Mesothelial cell of epicardium (in vitro differentiated cells): ENCODE measurements around the gene PTGR3. TPM values are rescaled to one million over a fixed set of nuclear protein-coding genes. Genes with fewer than 3 reads are reported as not detected.

Source experiments
- DNase-seq, 2 experiments: peaks; one replicate each; pipeline ENCODE4 v3.0.0; 2021; ENCODE audit warnings: low spot score in 2 of 2; ENCODE audit not compliant: unreplicated experiment in 2 of 2
- H3K27ac Mint-ChIP-seq: 2 replicates; pipeline ENCODE4 v1.8.0; 2021; ENCODE audit warnings: mixed read lengths
- H3K27me3 Mint-ChIP-seq: 2 replicates; pipeline ENCODE4 v1.8.0; 2021; ENCODE audit warnings: low read depth, mixed read lengths
- H3K36me3 Mint-ChIP-seq: 2 replicates; pipeline ENCODE4 v1.8.0; 2021; ENCODE audit warnings: mixed read lengths
- H3K4me1 Mint-ChIP-seq: 2 replicates; pipeline ENCODE4 v1.8.0; 2021; ENCODE audit warnings: mixed read lengths
- H3K4me3 Mint-ChIP-seq: 2 replicates; pipeline ENCODE4 v1.8.0; 2021; ENCODE audit warnings: mild to moderate bottlenecking, moderate library complexity, mixed read lengths
- H3K9me3 Mint-ChIP-seq: 2 replicates; pipeline ENCODE4 v1.8.0; 2021; ENCODE audit warnings: mixed read lengths
- total RNA-seq: library from RNA; stranded (reverse); gene quantifications from 3 replicates; pipeline ENCODE4 v1.2.1, GENCODE V29; 2021
- TF ChIP-seq, protein P1 (sequence below): fragments of 200-600 bp; sonication (generic); IDR thresholded peaks from one replicate; pipeline ENCODE4 v1.5.0; 2021; ENCODE audit warnings: antibody characterized with exemption; ENCODE audit not compliant: unreplicated experiment

Gene PTGR3
- total RNA-seq, 1 donor from 2014 or later: 47.0 TPM

DNA sequence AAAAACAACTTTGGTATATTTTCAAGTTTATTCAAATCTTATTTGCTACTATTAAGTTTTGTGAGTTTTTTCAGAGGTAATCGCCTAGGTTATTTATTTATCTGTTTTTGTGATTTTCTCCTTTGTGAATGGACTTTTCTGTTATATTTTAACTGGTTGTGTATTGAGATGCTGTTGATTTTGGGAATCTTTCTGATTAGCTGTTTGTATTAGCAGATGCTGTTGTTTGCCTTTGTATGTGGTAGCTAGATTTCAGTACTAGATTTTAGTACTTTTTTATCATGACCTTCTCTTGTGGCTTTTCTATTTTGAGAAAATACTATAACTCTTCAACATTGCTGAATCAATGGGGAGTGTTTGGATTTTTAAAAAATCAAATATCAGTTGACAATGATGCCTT is 44.1 kb upstream of the PTGR3 start:
- TF ChIP-seq, protein P1, sequence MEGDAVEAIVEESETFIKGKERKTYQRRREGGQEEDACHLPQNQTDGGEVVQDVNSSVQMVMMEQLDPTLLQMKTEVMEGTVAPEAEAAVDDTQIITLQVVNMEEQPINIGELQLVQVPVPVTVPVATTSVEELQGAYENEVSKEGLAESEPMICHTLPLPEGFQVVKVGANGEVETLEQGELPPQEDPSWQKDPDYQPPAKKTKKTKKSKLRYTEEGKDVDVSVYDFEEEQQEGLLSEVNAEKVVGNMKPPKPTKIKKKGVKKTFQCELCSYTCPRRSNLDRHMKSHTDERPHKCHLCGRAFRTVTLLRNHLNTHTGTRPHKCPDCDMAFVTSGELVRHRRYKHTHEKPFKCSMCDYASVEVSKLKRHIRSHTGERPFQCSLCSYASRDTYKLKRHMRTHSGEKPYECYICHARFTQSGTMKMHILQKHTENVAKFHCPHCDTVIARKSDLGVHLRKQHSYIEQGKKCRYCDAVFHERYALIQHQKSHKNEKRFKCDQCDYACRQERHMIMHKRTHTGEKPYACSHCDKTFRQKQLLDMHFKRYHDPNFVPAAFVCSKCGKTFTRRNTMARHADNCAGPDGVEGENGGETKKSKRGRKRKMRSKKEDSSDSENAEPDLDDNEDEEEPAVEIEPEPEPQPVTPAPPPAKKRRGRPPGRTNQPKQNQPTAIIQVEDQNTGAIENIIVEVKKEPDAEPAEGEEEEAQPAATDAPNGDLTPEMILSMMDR: no peak
- H3K27ac Mint-ChIP-seq: peak overlapping the region; percentile 70
- no peak for DNase-seq
- no peaks in the 10 kb centered on the region for H3K9me3 Mint-ChIP-seq
- H3K27me3 Mint-ChIP-seq: no peaks in the 10 kb centered on the region
- H3K4me3 Mint-ChIP-seq: no peak overlapping the region
- H3K4me1 Mint-ChIP-seq: peaks cover 41% of the 10 kb centered on the region
- H3K36me3 Mint-ChIP-seq: no peaks in the 10 kb centered on the region

- Mint-ChIP-seq H3K27ac (no peak overlapping the region), H3K36me3 (no peaks in the 10 kb centered on the region), H3K4me1 (peaks cover 50% of the 10 kb centered on the region), H3K9me3 (no peaks in the 10 kb centered on the region), H3K27me3 (no peaks in the 10 kb centered on the region), H3K4me3 (no peak overlapping the region)
- TF ChIP-seq, protein P1: no peak
- DNase-seq: no peak
These were observed 43.2 kb upstream of the PTGR3 start for GRCh38 chr18:75252136-75252535.

- Mint-ChIP-seq H3K4me1 (peaks cover 57% of the 10 kb centered on the region), H3K27me3 (no peaks in the 10 kb centered on the region), H3K4me3 (no peak overlapping the region), H3K36me3 (no peaks in the 10 kb centered on the region), H3K9me3 (no peaks in the 10 kb centered on the region), H3K27ac (peak overlapping the region; percentile 79)
- no peak for DNase-seq
- TF ChIP-seq, protein P1: no peak
These were observed 42.5 kb upstream of the PTGR3 start for GRCh38 chr18:75251466-75251865.

DNA sequence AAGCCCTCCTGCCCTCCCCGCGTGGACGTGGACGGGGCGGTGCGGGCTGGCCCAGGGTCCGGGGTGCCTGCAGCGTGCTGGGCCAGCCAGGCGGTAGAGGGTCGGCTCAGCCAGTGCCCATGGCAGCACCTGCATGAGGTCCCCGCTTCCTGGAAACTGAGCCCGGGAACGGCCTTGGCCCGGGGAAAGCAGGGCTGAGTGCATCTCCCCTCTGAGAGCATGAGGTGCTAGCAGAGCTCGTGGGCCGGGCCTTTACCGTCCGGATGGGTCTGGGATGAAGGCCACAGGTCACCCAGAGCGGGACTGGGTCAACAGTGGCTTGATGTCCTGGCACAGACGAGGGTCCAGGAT is 41.5 kb upstream of the PTGR3 start:
- H3K27me3 Mint-ChIP-seq: no peaks in the 10 kb centered on the region
- TF ChIP-seq, protein P1: no peak
- no peak for DNase-seq
- no peaks in the 10 kb centered on the region for H3K9me3 Mint-ChIP-seq
- H3K4me1 Mint-ChIP-seq: peaks cover 67% of the 10 kb centered on the region
- no peaks in the 10 kb centered on the region for H3K36me3 Mint-ChIP-seq
- H3K4me3 Mint-ChIP-seq: no peak overlapping the region
- peak overlapping the region; percentile 29 for H3K27ac Mint-ChIP-seq

DNA sequence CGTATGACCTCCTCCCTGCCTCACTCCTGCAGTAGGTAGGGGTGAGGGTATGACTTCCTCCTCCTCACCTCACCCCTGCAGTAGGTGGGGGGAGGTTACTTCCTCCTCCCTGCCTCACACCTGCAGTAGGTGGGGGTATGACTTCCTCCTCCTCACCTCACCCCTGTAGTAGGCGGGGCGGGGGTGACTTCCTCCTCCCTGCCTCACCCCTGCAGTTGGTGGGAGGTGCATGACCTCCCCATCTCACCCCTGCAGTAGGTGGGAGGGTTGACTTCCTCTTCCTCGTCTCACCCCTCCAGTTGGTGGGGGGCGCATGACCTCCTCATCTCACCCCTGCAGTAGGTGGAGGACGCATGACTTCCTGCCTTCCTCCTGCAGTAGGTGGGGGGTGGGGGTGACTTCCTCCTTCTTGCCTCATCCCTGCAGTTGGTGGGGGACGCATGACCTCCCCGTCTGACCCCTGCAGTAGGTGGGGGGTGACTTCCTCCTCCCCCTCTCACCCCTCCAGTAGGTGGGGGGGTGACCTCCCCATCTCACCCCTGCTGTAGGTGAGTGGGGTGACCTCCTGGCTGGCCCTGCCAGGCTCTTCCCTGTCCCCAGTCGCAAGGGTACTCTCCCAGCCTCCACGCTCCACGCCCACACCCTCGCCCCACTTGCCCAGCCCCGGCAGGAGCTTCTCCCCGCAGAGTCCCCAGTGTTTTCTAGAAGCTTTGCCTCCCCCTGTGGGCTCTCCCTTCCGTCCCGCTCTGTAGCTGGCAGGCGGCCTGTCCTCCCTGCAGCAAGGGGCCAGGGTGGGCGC is 40.9 kb upstream of the PTGR3 start:
- peaks cover 68% of the 10 kb centered on the region for H3K4me1 Mint-ChIP-seq
- no peak overlapping the region for H3K4me3 Mint-ChIP-seq
- H3K36me3 Mint-ChIP-seq: no peaks in the 10 kb centered on the region
- H3K27me3 Mint-ChIP-seq: no peaks in the 10 kb centered on the region
- H3K9me3 Mint-ChIP-seq: no peaks in the 10 kb centered on the region
- no peak overlapping the region for H3K27ac Mint-ChIP-seq
- TF ChIP-seq, protein P1: no peak
- DNase-seq: no peak
